LNCAP (cell line): ENCODE data around the gene HIVEP3.

Source experiments
- TF ChIP-seq, protein P1 (sequence below): fragments of 450-650 bp; IDR thresholded peaks from 2 replicates; pipeline ENCODE4 v1.5.1; 2017; ENCODE audit warnings: mild to moderate bottlenecking

Gene HIVEP3

DNA sequence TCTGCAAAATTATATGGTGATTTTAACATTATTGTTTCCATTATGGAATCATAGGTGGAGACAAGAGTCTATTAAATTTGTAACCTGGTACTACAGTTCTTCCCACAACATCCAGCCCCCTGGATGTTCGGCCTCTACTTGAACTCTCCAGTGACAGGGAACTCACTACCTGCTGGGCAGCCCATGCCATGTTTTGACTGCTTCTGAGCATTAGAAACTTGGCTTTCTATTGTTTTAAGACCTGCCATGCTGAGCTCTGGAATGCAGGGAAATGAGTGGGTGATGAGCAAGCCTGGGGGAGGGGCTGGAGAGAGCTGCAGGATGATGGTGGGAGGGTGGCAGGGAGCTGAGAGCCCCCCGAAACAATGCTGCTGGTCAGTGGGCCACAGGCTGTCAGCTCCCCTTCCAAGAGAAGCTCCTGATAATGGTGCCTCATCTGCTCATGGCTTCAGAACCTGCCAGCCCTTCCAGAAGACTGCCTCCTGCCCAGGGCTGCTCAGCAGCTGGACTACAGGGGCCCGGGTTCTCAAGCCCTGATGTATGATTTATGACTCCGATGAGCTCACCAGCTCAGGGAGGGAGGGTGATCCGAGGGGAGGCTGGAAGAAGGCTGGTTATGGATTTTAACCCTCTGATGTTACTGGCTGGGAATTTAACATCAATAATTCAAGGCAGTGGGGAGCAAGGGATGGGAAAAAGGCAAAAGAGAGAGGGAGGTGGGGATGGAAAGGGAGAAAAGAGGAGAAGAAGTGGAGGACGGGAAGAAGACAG lies 205.0 kb downstream of the HIVEP3 start:
- TF ChIP-seq, protein P1, sequence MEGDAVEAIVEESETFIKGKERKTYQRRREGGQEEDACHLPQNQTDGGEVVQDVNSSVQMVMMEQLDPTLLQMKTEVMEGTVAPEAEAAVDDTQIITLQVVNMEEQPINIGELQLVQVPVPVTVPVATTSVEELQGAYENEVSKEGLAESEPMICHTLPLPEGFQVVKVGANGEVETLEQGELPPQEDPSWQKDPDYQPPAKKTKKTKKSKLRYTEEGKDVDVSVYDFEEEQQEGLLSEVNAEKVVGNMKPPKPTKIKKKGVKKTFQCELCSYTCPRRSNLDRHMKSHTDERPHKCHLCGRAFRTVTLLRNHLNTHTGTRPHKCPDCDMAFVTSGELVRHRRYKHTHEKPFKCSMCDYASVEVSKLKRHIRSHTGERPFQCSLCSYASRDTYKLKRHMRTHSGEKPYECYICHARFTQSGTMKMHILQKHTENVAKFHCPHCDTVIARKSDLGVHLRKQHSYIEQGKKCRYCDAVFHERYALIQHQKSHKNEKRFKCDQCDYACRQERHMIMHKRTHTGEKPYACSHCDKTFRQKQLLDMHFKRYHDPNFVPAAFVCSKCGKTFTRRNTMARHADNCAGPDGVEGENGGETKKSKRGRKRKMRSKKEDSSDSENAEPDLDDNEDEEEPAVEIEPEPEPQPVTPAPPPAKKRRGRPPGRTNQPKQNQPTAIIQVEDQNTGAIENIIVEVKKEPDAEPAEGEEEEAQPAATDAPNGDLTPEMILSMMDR, result no peak

- TF ChIP-seq, protein P1, result no peak
These were observed 205.6 kb downstream of the HIVEP3 start for GRCh38 chr1:41713141-41713540.

DNA sequence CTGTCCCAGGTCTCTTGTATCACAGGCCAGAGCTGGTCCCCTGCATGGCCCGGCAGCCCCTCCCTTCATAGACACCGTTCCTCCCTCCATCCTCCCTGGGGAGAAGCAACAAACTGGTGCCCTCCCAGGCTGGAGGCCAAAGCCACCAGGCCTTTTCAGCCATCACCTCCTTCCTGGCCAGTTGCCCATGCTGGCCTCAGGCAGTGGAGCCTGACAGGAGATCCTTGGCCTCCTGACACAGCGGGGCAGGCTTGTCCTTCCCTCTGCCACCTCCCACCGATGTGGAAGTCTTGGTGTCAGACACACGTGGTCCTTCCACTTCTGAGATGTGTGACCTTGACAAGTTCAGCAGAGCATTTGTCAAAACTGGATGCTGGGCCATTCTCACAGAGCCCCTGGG lies 206.0 kb downstream of the HIVEP3 start:
- TF ChIP-seq, protein P1, result no peak

DNA sequence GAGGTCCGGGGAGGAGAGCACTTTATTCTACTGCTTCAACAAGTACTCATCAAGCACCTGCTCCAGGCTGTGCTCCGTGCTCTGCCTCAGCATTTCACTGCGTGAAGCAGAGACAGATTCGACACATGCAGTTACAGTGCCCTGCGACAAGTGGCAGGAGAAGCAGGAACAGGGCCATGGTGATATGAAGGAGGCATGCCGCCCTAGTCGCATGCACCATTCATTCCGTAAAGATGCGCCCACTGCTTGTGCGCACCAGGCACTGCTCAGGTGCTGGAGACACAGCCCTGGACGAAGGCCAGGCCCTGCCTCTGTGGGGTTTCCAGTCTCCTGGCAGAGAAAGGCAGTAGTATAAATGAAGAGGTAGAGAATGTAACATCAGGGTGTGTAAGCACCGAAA lies 206.6 kb downstream of the HIVEP3 start:
- TF ChIP-seq, protein P1, result no peak

- TF ChIP-seq, protein P1, result no peak
These were observed 207.1 kb downstream of the HIVEP3 start for GRCh38 chr1:41711581-41711980.

DNA sequence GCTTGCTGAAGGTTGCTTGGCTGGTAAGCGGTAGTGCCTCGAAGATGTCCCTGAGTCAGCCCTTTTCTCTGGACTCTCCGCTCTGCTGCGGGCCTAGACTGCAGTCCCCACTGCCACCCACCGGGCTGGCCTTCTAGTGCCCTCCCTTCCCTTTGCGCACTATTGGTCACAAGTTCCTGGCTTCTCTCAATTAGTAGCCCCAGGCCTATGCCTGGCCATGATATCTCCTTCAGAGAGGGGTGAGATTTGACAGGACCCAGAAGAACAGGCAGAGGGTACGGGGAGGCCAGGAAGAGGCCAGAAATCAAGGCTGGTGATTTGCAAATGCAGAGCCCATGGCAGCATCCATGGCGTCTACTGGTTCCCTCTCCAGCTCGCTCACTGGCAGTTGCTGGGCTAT lies 207.7 kb downstream of the HIVEP3 start:
- TF ChIP-seq, protein P1, result no peak

DNA sequence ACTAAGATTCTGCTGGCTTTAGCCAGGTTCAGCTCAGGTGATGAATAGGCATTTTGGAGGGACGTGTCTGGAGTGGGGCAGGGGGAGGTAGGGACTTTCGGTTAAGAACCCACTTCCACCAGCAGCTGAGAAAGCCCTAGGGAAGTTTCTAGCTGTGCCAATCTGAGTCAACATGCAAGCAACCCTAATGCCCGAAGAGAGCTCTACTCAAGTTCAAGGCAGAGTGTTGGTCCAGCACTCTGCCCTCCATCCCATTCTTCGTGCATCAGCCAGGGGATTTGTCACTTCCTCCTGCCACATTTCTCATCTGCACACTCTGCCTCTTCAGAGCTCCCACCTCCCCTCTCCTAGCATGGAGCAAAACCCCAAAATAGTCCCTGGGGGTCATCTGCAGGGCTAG lies 208.8 kb downstream of the HIVEP3 start:
- TF ChIP-seq, protein P1, result no peak

- TF ChIP-seq, protein P1, result no peak
These were observed 209.4 kb downstream of the HIVEP3 start for GRCh38 chr1:41709331-41709730.
